ENCODE data around the gene TCERG1L.
"Not testable (repeated sequence)": the region's sequence is repeated elsewhere in the genome, so short reads cannot be mapped to it uniquely, and the experiment has no call there.

TCERG1L gene

DNA sequence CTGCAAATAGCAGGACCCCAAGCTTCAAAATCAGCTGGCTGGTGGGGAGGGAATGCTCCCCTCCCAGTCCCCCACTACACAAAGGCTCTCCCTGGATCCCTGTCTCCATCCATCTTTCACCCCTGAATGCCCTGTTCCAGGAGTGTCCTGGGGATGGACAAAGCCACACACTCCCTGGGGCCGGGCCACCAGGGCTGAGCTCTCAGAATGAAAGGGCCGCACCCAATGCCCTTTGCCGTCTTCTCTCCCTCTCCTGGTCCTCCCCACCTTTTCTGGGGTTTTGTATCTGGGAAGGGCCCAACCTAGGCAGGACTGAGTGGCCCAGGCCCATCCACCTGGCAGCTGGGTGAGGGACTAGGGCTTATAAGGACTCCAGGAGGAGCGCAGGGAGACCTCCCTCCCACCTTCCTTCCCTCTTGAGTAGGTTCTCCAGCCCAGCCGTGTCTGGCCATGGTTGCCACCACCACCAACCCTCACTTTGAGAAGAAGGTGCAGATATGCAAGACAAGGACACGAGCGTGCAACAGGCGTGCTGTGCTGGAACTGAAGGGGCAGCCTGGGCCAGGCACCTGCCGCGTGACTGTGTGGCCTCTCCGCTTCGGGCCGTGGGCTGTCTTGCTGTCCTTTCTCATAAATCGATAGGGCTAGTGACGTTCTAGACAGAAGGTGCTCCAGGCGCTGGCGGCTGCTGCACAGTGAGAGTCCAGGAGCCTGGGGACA, 157.1 kb downstream of the TCERG1L start:
- H2AFZ ChIP-seq (ENCODE audit: low read depth, low read length, severe bottlenecking): no peak overlapping the region
- no peak overlapping the region for H3K4me2 ChIP-seq (ENCODE audit: low read depth, low read length, poor library complexity, severe bottlenecking)
- no peaks in the 10 kb centered on the region for H3K9me2 ChIP-seq (replicated peaks; ENCODE audit: insufficient read depth, low read length)
- H3K9me3 ChIP-seq (ENCODE audit: insufficient read depth, low read length): no peaks in the 10 kb centered on the region
- TF ChIP-seq, protein P1, sequence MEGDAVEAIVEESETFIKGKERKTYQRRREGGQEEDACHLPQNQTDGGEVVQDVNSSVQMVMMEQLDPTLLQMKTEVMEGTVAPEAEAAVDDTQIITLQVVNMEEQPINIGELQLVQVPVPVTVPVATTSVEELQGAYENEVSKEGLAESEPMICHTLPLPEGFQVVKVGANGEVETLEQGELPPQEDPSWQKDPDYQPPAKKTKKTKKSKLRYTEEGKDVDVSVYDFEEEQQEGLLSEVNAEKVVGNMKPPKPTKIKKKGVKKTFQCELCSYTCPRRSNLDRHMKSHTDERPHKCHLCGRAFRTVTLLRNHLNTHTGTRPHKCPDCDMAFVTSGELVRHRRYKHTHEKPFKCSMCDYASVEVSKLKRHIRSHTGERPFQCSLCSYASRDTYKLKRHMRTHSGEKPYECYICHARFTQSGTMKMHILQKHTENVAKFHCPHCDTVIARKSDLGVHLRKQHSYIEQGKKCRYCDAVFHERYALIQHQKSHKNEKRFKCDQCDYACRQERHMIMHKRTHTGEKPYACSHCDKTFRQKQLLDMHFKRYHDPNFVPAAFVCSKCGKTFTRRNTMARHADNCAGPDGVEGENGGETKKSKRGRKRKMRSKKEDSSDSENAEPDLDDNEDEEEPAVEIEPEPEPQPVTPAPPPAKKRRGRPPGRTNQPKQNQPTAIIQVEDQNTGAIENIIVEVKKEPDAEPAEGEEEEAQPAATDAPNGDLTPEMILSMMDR (IDR thresholded peaks at IDR 0.05; ENCODE audit: insufficient read depth, low read length, poor library complexity, severe bottlenecking): no peak
- TF ChIP-seq EZH2phosphoT487 (conservative IDR thresholded peaks at IDR 0.05; ENCODE audit: low read length): no peak
- H3K9ac ChIP-seq (ENCODE audit: low read length): no peak overlapping the region
- no peaks in the 10 kb centered on the region for H3K36me3 ChIP-seq (ENCODE audit: low read length)
- no peak overlapping the region for H3K4me3 ChIP-seq (ENCODE audit: insufficient read depth, low read length, poor library complexity, severe bottlenecking)
- H3K79me2 ChIP-seq (ENCODE audit: insufficient read depth, low read length): no peaks in the 10 kb centered on the region
- no peaks in the 10 kb centered on the region for H3K27me3 ChIP-seq (ENCODE audit: low read length)
- H3K27ac ChIP-seq (ENCODE audit: low read depth, low read length): no peak overlapping the region
- H3F3A ChIP-seq (ENCODE audit: insufficient read depth): no peaks in the 10 kb centered on the region
- H4K20me1 ChIP-seq (ENCODE audit: low read depth, low read length): no peaks in the 10 kb centered on the region

DNA sequence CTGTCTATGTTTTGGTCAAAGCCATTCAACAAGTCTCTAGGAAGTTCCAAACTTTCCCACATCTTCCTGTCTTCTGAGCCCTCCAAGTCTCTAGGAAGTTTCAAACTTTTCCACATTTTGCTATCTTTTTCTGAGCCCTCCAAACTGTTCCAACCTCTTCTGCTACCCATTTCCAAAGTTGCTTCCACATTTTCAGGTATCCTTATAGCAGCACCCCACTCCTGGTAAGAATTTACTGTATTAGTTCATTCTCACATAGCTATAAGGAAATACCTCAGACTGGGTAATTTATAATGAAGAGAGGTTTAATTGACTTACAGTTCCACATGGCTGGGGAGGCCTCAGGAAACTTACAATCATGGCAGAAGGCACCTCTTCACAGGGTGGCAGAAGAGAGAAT, 159.1 kb downstream of the TCERG1L start:
- H3K4me3 ChIP-seq (ENCODE audit: insufficient read depth, low read length, poor library complexity, severe bottlenecking); H3K9ac ChIP-seq (ENCODE audit: low read length); H3K4me2 ChIP-seq (ENCODE audit: low read depth, low read length, poor library complexity, severe bottlenecking); H3K9me2 ChIP-seq (replicated peaks; ENCODE audit: insufficient read depth, low read length); H4K20me1 ChIP-seq (ENCODE audit: low read depth, low read length); H3F3A ChIP-seq (ENCODE audit: insufficient read depth); H3K9me3 ChIP-seq (ENCODE audit: insufficient read depth, low read length); H3K27me3 ChIP-seq (ENCODE audit: low read length); H3K79me2 ChIP-seq (ENCODE audit: insufficient read depth, low read length); H2AFZ ChIP-seq (ENCODE audit: low read depth, low read length, severe bottlenecking); H3K36me3 ChIP-seq (ENCODE audit: low read length); H3K27ac ChIP-seq (ENCODE audit: low read depth, low read length): not testable (repeated sequence)

DNA sequence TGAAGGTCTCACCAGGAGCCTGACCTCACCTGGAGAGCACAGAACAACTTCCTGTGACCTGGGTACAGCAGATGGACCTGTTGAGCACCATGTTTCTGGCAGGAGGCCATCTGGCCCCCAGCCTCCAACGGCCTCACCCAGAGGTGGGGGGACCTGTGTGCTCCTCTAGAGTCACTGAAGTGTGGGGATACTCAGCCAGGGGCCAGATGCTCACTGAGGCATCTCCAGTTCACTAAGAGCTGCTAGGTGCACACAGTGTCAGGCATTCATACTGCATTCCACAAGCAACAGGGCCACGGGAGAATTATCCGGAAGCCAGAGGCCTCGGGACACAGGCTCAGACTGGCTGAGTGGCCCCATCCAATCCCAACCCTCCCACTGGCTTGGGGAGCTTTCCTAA, 161.4 kb downstream of the TCERG1L start:
- Histone ChIP-seq H2AFZ (ENCODE audit: low read depth, low read length, severe bottlenecking) (no peak overlapping the region), H4K20me1 (ENCODE audit: low read depth, low read length) (no peaks in the 10 kb centered on the region), H3K79me2 (ENCODE audit: insufficient read depth, low read length) (no peaks in the 10 kb centered on the region), H3K9me2 (replicated peaks; ENCODE audit: insufficient read depth, low read length) (no peaks in the 10 kb centered on the region), H3K4me2 (ENCODE audit: low read depth, low read length, poor library complexity, severe bottlenecking) (no peak overlapping the region), H3K4me3 (ENCODE audit: insufficient read depth, low read length, poor library complexity, severe bottlenecking) (no peak overlapping the region), H3K9ac (ENCODE audit: low read length) (no peak overlapping the region), H3F3A (ENCODE audit: insufficient read depth) (no peaks in the 10 kb centered on the region), H3K27ac (ENCODE audit: low read depth, low read length) (no peak overlapping the region), H3K27me3 (ENCODE audit: low read length) (no peaks in the 10 kb centered on the region), H3K36me3 (ENCODE audit: low read length) (no peaks in the 10 kb centered on the region), H3K9me3 (ENCODE audit: insufficient read depth, low read length) (no peaks in the 10 kb centered on the region)
- TF ChIP-seq EZH2phosphoT487 (conservative IDR thresholded peaks at IDR 0.05; ENCODE audit: low read length): no peak
- TF ChIP-seq, protein P1 (IDR thresholded peaks at IDR 0.05; ENCODE audit: insufficient read depth, low read length, poor library complexity, severe bottlenecking): no peak

DNA sequence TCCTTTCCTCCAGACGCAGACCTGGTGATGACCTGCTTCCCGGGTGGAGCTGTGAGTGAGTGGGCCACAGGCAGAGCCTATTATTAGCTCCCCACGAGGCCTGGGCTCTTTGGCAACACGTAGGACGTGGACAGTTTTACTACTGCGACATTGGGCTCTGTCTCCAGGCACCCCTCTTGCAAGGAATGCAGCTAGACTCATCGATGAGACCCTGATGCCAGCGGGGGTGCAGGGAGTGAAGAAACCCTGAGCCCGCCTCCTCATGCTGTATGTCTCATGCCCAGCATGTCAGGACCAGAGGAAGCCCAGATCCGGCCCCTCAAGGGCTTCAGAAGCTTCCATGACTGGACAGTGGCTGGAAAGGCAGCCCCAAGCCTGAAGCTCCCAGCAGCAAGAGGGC, 161.9 kb downstream of the TCERG1L start:
- Histone ChIP-seq H4K20me1 (ENCODE audit: low read depth, low read length) (no peaks in the 10 kb centered on the region), H3K27me3 (ENCODE audit: low read length) (no peaks in the 10 kb centered on the region), H3K9me2 (replicated peaks; ENCODE audit: insufficient read depth, low read length) (no peaks in the 10 kb centered on the region), H3K79me2 (ENCODE audit: insufficient read depth, low read length) (no peaks in the 10 kb centered on the region), H3F3A (ENCODE audit: insufficient read depth) (no peaks in the 10 kb centered on the region), H2AFZ (ENCODE audit: low read depth, low read length, severe bottlenecking) (no peak overlapping the region), H3K27ac (ENCODE audit: low read depth, low read length) (no peak overlapping the region), H3K36me3 (ENCODE audit: low read length) (no peaks in the 10 kb centered on the region), H3K9me3 (ENCODE audit: insufficient read depth, low read length) (no peaks in the 10 kb centered on the region), H3K4me3 (ENCODE audit: insufficient read depth, low read length, poor library complexity, severe bottlenecking) (no peak overlapping the region), H3K9ac (ENCODE audit: low read length) (no peak overlapping the region), H3K4me2 (ENCODE audit: low read depth, low read length, poor library complexity, severe bottlenecking) (no peak overlapping the region)
- TF ChIP-seq, protein P1 (IDR thresholded peaks at IDR 0.05; ENCODE audit: insufficient read depth, low read length, poor library complexity, severe bottlenecking): no peak
- TF ChIP-seq EZH2phosphoT487 (conservative IDR thresholded peaks at IDR 0.05; ENCODE audit: low read length): no peak

Data from SU-DHL-6 (cell line).